Inflammatory macrophage treated with lipopolysaccharide for 1 hour (primary cell): ENCODE measurements around the gene EIF4ENIF1.
"Not testable (repeated sequence)": the region's sequence is repeated elsewhere in the genome, so short reads cannot be mapped to it uniquely, and the experiment has no call there.

ENCODE experiments used
- DNase-seq, 2 donors: peaks; one replicate each; pipeline ENCODE4 v3.0.0-alpha.2; 2020 to 2022

Gene EIF4ENIF1

GRCh38 chr22:31491218-31491962, 1.7 kb upstream of the EIF4ENIF1 start:
- no peak for DNase-seq

DNA sequence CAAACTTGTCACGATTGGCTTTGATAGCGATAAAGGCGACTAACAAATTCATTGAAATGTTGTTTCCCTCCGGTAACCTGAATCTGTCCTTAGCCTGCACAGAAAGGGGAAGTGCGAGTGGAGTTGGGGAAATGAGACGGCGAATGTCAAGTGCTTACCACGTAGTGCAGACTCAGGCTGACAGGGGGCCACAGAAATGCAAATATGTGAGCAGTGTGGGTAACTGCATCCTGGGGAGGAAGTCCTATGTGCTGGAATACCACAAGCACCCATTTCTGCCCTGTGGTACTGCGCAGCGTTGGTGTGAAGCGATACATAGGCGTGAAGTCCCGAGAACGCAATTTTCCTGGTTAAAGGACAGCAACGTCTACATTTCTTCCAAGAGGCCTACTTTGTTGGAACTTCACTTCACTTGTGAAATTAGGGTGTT, 869 bp upstream of the EIF4ENIF1 start:
- peak; percentile 90 to 96 for DNase-seq

GRCh38 chr22:31488988-31489617, 539 bp downstream of the EIF4ENIF1 start:
- peak; percentile 30 to 42 for DNase-seq

DNA sequence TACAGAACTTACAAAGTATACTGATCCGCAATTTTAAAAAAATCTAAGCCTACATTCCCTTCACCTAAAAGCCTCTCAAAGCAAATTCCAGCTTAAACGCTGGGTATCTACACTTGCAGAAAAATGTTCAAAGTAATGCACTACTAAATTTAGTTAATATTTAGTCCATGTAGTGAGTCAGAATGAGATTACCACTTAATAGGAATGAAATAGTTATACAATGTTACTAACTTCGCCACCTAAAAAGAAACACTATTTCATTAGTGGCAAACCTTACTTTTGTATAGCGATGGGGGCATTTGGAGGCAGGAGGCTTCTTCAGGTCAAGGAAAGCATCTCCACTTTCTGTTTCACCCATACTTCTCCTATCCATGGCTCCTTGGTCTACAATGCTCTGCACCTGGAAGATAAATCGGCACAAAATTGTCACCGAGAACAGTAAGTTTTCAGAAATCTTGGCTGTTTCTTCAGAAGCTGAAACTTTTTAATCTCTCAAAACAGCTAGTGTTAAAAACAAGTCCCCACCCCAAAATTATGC, 1.2 kb downstream of the EIF4ENIF1 start:
- no peak for DNase-seq

GRCh38 chr22:31486951-31487350, 2.7 kb downstream of the EIF4ENIF1 start:
- no peak for DNase-seq

DNA sequence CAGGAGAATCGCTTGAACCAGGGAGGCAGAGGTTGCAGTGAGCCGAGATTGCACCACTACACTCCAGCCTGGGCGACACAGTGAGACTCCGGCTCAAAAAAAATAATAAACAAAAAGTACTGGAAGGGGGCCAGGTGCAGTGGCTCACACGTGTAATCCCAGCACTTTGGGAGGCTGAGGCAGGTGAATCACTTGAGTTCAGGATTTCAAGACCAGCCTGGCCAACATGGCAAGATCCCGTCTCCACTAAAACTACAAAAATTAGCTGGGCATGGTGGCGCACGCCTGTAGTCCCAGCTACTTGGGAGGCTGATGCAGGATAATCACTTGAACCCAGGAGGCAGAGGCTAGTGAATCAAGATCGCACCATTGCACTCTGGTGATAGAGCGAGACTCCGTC, 3.3 kb downstream of the EIF4ENIF1 start:
- not testable (repeated sequence) for DNase-seq

- not testable (repeated sequence) for DNase-seq
These were observed 7.2 kb downstream of the EIF4ENIF1 start for GRCh38 chr22:31482470-31482869.

DNA sequence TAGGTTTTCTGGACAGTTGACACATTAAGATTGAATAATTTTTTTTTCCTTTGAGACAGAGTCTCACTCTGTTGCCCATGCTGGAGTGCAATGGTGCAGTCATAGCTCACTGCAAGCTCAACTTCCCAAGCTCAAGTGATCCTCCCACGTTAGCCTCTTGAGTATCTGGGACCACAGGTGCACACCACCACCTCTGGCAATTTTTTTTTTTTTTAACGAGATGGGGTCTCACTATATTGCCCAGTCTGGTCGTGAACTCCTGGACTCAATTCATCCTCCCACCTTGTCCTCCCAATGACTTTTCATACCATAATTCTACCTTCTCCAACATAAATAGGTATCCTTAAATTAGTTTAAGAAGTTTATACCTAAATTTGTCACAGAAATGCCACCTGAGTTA, 8.5 kb downstream of the EIF4ENIF1 start:
- no peak for DNase-seq

DNA sequence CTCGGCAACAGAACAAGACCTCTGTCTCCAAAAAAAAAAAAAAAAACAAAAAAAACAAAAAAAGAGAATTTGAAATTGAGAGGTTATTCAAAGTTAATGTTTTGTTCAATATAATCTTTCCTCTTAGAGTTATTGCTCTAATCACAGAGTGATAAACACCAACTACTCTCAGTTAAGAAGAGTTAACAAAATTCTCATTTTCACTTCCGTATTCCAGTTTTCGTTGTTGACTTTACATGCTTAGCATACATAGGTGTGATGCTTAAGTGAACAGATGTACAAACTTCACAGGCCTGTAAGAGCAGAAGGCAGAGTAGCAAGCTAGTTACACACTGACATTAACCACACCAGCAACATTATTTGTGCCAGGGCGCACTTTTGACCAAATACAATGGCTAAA, 12.3 kb downstream of the EIF4ENIF1 start:
- no peak for DNase-seq

DNA sequence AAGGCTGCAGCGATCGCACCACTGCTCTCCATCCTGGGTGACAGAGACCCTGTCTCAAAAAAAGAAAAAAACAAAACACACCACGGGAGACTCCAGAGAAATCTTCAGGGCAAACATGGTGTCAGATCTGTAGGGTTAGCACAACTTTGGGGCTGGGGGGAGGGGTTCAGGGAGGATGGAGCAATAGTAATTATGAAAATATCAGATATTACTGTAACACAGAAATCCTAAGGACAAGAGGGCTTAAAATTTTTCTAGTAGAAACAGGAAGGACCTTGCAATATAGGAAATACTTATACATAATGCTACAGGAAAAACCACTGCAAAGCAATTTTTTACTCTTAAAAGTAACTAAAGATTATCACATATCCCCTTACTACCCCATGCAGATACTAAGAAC, 13.8 kb downstream of the EIF4ENIF1 start:
- DNase-seq = no peak

- no peak for DNase-seq
These were observed 14.9 kb downstream of the EIF4ENIF1 start for GRCh38 chr22:31474743-31475142.

DNA sequence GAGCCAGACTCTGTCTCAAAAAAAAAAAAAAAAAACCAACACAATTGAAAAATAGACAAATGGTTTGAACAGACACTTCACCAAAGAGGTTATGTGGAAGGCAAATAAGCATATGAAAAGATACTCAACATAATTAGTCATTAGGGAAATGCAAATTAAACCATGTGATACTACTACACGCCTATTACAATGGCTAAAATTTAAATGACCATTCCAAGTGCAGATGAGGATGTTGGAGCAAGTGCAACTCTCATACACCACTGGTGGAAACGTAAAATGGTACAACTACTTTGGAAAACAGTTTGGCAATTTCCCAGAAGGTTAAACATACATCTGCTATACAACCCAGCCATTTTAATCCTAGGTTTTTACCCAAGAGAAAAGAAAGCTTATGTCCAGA, 24.3 kb downstream of the EIF4ENIF1 start:
- DNase-seq = no peak

GRCh38 chr22:31461699-31462098, 27.9 kb downstream of the EIF4ENIF1 start:
- DNase-seq = no peak

GRCh38 chr22:31451709-31452571, 37.7 kb downstream of the EIF4ENIF1 start:
- DNase-seq = peak; percentile 9 to 18

DNA sequence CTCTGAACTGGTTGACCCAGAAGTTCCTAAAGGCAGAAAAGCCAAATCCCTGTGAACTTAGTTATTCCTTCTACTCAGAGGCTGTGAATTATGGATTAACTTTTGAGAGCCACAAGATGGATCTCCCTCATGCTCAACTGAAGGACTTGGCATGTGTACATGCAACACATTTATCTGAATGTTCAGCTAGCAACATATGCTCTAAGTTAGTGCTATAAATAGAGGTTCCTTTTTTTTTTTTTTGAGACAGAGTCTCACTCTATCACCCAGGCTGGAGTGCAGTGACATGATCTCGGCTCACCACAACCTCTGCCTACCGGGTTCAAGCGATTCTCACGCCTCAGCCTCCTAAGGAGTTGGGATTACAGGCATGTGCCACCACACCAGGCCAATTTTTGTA, 40.1 kb downstream of the EIF4ENIF1 start:
- DNase-seq = no peak

GRCh38 chr22:31448382-31448781, 41.3 kb downstream of the EIF4ENIF1 start:
- no peak for DNase-seq

GRCh38 chr22:31447337-31447736, 42.3 kb downstream of the EIF4ENIF1 start:
- DNase-seq = no peak

GRCh38 chr22:31446767-31447166, 42.9 kb downstream of the EIF4ENIF1 start:
- DNase-seq = no peak

GRCh38 chr22:31446208-31446607, 43.4 kb downstream of the EIF4ENIF1 start:
- DNase-seq = no peak

GRCh38 chr22:31445642-31446041, 44.0 kb downstream of the EIF4ENIF1 start:
- DNase-seq = no peak

DNA sequence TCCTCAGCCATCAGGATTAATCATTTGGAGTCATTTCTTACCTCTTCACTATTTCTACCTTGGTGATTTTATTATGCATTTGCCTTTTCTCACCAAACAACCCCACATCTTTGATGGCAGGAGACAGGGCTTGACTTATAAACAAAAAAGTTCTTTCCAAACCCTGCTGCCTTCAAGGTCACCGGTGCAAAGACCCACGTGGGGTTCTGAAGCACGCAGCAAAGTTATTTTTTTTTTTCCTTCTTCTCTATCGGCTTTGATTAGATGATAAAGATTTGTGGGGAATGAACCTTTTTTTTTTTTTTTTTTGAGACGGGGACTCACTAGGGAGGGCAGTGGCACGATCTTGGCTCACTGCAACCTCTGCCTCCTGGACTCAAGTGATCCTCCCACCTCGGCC, 46.1 kb downstream of the EIF4ENIF1 start:
- no peak for DNase-seq

DNA sequence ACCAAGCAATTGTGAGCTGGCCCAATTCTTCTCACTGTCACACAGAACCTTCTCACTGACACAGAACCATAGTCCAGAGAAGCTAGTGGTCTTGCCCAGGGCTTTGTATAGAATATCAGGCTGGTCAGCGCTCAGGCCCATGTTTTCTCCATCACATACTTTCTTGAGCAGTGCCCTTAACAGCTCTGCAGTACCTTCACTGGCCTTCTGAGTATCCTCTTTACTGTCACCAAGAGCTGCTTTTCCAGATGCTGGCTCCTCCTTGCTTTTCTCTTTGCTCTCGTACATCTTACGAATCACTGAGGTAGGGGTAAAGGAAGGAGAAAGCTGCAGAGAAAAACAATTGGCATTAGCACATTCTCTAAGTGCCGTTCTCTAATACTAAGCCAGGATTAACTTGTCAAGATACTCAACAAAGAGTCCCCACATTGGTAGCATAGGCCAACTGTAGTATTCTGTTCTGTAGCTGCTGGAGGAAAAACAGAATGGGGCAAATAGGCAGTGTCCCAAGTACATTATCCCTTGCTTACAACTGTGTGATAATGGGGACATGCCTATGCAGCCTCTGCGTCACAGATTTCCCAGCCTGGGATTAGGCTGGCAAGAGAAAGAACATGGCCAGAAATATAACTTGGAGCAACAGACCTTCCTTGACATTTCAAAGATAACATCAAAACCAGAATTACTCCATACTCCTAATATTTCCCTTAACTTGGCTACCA, 46.7 kb downstream of the EIF4ENIF1 start:
- DNase-seq = no peak

DNA sequence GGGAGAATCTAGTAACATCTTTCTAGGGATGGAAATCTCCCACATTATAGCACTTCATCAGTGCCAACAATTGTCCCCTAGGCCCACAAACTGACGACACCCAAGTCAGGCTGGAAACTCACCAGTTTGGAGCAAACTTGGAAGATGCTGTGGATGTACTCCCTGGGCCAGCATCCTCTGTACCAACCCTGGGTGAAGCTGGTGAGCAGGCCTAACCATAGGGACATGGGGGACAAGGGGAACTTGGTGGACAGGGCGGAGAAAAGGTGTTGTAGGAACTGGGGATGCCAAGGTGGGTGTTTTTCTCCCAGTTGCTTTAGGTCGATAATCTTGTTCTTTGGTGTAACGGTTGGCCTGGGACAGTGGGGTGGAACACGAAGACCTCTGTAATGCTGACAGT, 48.0 kb downstream of the EIF4ENIF1 start:
- DNase-seq = no peak
